NCI-H226 (cell line): ENCODE results near the gene BMPER.

Experiments
- DNase-seq: peaks from one replicate; pipeline ENCODE4 v3.0.0-alpha.2; 2015

The BMPER gene

GRCh38 chr7:34067005-34067778 is 161.9 kb downstream of the BMPER start:
- no peak for DNase-seq

DNA sequence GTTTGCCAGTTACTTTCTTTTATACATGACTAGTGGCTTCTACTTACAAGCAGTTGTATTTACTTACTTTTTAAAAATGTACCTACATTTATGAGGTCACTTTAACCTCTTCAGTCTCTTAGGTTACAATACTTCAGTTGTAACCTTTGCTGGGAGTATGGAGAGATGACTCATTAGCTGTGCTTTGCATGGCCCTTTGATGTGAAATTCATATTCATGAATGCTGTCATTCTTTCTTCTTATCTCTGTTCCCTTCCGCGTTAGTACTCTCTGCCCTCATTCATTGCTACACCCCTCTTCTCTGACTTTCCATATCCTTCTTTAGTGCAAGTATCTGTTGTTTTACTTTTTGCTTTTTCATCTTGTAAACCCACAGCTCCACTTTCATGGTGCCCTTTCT is 164.3 kb downstream of the BMPER start:
- peak; percentile 90 for DNase-seq

DNA sequence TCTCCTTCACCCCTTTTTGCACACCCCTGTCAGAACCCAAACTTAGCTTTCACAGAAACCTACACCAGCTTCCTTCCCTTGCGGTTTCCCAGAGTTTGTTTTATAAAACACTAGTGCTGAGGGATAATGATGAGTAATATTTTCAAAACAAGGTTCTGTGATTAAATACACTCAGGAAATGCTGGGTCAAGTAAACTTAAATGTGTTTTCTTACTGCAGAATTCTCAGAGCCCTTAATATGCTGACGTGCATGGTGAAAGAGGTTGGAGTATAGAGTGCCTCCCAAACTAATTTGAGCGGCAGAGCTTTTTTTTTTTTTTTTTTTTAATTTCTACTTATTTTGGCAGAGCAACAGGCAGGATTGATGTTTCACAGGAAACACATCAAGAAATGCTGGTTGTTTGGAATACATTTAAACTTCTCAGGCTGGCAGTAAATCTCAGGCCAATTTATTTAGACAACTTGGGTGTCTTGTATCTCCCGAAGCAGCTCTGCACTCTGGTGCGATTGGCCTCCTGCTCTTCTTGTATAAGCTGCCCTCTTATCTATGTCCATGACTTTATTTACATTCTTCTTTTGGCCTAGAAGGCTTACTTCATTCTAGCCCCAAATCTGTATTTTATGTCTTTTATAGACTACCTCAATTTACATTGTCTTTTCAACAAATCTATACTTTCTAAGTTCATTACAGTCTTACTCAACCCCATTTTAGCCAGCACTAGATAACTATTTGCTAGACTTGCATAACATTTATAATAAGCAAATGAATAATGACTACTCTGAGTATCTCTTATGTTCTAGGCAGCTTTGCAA is 165.4 kb downstream of the BMPER start:
- DNase-seq: no peak

DNA sequence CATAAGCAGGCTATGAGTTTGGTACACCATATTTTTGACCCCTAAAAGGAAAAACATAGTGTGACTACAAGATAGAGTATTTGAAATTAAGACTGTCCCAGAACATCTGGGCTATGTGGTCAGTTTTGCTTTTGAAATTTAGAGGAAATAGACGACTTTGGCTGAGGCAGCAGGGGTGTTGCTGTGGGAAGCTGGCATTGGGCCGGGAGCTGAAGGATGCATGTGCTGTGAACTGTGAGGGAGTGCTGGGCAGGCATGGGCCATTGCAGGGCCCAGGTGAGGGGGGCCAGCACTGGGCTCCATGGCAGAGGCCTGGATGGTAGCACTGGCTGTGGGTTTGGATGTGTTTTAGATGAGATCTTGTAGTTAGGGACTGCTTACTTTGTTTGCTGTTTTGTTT is 168.3 kb downstream of the BMPER start:
- no peak for DNase-seq

- no peak for DNase-seq
Measured at GRCh38 chr7:34074421-34074820, 169.1 kb downstream of the BMPER start.

DNA sequence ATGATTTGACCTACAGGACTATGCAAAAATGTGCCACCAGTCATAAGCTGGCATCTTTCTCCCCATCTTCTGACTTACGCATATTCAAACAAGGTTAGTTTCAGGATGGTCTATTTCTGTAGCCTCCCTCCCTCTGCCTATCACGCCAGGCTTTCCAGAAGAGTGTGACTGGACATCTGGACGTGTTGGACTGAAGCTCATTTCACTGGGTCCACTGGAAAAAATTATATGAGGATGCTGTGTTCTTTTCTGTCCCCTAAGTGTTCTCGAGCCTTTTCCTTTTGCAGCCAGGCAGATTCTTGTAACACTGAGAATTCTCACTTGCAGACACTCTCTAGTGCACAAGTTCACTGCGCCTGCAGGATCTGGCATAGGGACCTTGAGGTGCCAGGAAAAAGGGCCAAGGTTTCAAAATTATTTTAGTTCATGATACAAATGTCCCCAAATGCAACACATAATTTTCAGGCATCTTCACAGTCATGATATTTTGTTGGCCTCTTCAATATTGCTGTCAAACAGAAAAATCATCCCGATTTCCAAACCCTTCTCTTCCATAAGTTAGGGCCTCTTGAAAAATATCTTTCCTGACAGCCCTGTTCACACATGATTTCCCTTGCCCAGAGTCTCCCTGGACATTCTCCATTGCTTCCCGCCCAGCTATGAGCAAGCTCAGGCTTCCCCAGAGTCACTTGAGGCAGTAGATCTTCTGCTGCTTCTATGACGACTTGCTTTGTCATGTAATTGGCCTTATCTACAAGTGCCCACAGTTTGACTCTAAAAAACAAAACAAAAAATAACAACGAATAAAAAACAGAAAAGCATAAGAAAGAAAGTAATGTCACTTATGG is 170.4 kb downstream of the BMPER start:
- DNase-seq: no peak

DNA sequence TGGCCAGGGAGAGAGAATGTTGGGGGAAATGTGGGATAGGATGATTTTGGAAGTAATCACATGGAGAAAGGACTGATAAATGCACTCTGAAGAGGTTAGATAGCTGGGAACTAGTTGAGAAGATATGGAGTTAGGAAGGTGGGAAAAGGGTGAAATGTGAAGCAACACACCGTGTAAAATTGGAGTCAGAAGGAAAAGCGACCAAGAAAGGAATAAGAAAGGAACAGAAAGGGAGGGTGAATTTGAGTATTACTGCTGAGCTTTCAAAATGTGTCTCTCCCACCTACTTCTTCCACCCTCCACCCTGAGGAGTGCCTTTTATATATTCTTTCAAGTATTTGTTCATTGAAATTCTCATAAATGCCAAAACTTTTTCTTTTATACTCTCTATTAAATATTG is 171.8 kb downstream of the BMPER start:
- no peak for DNase-seq

DNA sequence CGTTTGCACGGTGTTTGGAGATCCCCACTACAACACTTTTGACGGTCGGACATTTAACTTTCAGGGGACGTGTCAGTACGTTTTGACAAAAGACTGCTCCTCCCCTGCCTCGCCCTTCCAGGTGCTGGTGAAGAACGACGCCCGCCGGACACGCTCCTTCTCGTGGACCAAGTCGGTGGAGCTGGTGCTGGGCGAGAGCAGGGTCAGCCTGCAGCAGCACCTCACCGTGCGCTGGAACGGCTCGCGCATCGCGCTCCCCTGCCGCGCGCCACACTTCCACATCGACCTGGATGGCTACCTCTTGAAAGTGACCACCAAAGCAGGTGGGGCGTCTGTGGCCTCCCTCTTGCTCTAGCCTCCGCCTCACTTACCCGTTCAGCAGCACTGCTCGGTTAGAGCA is 173.5 kb downstream of the BMPER start:
- DNase-seq: no peak

- no peak for DNase-seq
Measured at GRCh38 chr7:34080513-34080912, 175.2 kb downstream of the BMPER start.

DNA sequence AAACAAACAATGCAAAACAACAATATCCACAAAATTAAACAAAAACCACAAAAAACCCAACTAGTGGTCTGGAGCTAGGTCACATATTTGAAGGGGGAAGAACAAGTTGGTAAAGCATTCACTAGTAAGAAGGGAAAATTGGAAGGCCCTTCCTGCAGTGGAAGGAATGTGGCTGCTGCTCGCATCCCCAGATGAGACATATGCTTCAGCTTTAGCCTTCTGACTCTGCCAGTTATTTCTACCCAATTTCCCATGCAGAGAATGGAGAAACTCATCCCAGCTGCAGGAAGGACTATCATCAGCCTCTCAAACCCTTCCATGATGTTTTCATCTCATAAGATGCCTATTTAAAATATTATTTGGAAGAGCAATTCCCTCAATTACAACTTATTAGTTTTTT is 176.6 kb downstream of the BMPER start:
- DNase-seq: no peak

DNA sequence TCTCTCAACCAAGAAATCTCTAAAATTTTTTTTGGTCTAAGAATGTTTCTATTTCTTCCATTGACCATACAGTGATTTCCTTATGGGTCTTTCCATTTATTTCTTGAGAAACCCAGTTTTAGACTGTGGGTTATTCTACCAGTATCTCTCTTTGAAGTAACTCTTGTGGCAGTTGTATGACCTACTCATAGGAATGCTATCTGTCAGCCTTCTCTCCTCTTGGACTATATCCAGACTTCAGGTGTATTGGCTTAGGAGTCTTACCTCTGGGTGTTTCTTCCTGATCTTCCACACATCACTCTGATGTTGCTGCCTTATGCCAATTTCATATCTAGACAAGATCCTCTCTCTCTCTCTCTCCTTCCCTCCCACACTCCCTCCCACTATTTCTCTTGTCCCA is 178.1 kb downstream of the BMPER start:
- no peak for DNase-seq

- DNase-seq: no peak
Measured at GRCh38 chr7:34084651-34085050, 179.3 kb downstream of the BMPER start.

DNA sequence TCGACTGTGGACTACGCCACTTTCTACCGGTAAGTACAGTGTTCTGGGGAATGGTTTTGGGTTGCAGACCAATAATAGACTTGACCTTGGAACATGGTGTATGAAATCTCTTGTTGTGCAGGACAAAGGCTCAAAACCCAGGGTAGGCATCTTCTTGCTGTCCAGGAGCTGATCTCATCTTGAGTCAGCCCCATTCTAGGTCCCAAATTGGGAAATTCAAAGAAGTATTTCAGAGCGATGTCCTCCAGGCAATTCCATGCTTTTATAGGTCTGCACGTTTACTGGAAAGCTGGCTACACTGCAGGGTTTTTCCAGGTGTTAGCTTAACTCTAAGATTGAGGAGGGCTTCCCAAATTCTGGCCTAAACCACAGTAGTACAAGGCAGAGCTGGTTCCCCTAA is 180.7 kb downstream of the BMPER start:
- DNase-seq: no peak

DNA sequence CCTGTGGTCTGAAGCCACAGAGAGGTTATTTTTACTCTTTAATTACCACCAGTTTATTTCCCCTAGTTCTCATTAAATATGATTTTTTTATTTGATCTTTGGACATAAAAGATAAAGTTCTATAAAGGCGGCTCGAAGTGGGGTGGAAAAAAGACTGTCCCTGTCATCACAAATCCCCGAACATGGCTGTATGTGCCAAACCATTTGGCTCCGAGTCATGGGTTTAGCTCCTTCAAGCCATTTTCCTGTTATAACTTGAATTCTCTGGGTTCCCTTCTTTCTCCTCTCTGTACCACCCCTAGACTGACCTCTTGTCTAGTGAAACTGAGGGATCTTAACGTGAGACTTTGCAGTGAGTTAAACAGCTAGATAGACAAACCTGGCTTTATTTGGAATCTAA is 181.6 kb downstream of the BMPER start:
- no peak for DNase-seq

GRCh38 chr7:34087892-34088891 is 182.9 kb downstream of the BMPER start:
- peak; percentile 68 for DNase-seq

GRCh38 chr7:34090816-34091215 is 185.5 kb downstream of the BMPER start:
- DNase-seq: no peak

DNA sequence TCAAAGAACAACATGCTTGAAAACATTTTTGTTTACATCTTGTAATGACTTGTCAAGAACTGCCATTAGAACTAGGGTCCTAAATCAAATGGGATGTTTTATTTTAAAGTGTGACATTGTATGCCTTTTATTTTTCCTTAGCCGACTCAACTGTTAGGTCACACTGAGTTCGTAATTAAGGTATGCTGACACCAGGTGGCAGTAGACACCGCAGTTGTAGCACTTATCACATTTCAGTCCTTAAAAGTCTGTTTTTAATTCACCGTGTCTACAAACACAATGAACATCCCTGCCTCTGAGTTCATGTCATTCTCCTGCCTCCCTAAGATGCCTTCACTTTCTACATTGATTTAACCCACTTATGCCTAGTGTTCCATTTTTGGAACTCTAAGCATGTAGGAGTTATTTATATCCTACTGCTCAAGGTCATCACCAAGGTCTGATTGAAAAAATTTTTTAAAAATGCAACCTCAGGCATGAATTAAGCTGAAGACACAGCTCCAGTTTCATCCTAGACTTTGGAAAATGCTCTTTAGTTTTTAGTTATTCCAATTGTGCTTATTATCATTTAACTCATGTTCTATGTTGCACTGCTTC is 186.1 kb downstream of the BMPER start:
- DNase-seq: peak; percentile 56

GRCh38 chr7:34093276-34093675 is 187.9 kb downstream of the BMPER start:
- DNase-seq: no peak

DNA sequence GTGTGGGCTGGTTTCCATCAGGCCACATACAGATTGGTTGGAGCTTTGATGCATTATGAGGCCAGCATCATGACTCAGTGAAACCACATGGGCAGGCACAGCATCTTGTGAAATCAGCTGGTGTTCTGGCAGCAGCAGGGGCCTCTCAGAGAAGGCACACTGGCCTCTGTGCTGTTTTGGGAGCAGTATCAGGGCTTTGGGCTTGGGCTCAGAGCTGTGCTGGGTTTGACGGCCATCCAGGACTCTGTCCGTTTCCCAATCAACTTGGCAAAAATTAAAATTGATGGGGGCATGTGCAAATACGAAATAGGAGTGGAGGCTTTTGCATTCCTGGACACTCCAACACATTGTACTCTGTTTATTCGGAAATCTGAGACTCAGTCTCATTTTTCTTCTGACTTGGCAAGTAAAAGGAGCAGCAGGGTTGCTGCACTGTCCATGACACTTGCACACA is 190.9 kb downstream of the BMPER start:
- DNase-seq: peak; percentile 73

DNA sequence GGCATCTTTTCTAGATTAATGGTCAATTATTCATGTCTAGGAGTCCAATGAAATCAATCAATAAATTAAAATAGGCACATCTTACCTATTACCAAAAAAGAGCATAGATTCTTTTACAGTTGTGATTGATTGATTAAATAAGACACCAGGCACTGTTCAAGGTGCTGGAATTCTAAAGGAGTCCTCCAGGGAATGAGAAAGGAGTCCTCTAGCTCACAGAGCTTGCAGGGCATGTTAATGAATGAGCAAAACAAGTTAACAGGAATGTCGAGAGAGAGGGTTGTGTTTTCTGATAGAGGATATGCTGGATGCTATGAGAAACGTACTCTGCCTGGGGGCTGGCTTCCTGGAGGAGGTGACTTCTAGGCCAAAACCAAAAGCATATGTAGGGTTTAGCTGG is 191.4 kb downstream of the BMPER start:
- no peak for DNase-seq

DNA sequence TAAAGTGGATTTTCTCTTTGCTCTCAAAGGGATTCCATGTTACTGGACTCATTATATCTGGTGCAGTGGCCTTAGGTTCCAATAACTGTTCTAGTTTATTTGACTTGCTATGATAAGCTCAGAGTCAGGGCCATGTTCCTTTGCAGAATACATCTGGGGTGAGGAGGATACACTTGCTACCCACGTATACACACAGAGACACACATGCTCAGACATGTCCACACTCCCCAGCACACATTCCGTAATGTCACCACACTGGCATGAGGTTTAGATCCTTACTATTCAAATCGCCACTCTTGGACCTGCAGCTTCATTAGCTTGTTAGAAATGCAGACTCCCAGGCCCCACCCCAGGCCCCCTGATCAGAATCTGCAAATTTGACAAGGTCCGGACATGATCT is 195.3 kb downstream of the BMPER start:
- no peak for DNase-seq

- DNase-seq: no peak
Measured at GRCh38 chr7:34104115-34104514, 198.8 kb downstream of the BMPER start.
